ENCODE data around the gene AK3.
"Not testable (repeated sequence)": the region's sequence is repeated elsewhere in the genome, so short reads cannot be mapped to it uniquely, and the experiment has no call there.

Gene AK3

DNA sequence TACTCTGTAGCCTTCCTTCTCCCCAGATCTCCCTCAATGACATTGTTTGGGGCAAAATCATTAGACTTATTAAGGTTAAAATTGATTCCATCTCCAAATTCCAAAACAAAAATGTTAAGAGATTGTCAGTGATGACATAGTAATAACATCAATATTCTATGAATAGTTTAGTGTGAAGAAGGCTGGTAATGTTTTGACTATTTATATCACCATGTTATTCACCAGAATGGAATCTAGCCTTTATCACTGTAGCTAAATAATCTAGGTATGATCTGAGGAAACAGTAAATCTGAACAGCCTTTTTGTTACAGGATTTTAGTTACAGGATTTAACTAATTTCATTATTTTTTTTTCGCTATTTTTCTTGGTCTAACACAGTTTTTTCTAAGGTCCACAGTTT is 79.8 kb downstream of the AK3 start:
- Histone ChIP-seq H3K4me3 (ENCODE audit: low read depth in 1 of 2, low read length in 1 of 2) (no peak overlapping the region), H3K27me3 (peaks cover 57% of the 10 kb centered on the region), H3K36me3 (no peaks in the 10 kb centered on the region), H3K27ac (no peak overlapping the region), H3K4me1 (ENCODE audit: control insufficient read depth in 1 of 2, insufficient read depth in 1 of 2, low read depth in 1 of 2, low read length in 1 of 2) (peaks cover 20 to 24% of the 10 kb centered on the region in 2 experiments), H3K9me3 (no peaks in the 10 kb centered on the region)
- no peak for TF ChIP-seq CTCF (IDR thresholded peaks at IDR 0.05)

GRCh38 chr9:4660665-4661064 is 80.3 kb downstream of the AK3 start:
- Histone ChIP-seq H3K27me3 (peaks cover 57% of the 10 kb centered on the region), H3K4me1 (ENCODE audit: control insufficient read depth in 1 of 2, insufficient read depth in 1 of 2, low read depth in 1 of 2, low read length in 1 of 2) (peaks cover 16 to 21% of the 10 kb centered on the region in 2 experiments)
- H3K27ac ChIP-seq; H3K36me3 ChIP-seq; H3K9me3 ChIP-seq; H3K4me3 ChIP-seq (ENCODE audit: low read depth in 1 of 2, low read length in 1 of 2): not testable (repeated sequence)
